ENCODE data around the gene SLC26A11. TPM values are rescaled to one million over a fixed set of nuclear protein-coding genes. Genes with fewer than 3 reads are reported as not detected.

SLC26A11 gene
- total RNA-seq, 4 donors from 2014 or later: 14.1 to 38.9 (median 26.5) TPM

DNA sequence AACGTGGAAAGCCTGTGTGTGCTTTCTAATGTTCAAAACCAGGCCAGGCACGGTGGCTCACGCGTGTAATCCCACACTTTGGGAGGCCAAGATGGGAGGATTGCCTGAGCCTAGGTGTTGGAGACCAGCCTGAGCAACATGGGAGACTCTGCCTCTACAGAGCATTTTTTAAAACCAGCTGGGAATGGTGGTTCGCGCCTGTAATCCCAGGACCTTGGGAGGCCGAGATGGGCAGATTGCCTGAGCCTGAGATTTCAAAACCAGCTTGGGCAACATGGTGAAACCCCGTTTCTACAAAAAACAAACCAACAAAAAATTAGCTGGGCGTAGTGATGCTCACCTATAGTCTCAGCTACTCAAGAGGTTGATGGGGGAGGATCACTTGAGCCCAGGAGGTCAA is 66.8 kb downstream of the SLC26A11 start:
- Histone ChIP-seq H3K9me3 (no peaks in the 10 kb centered on the region), H3K4me3 (no peak overlapping the region), H3K27me3 (no peaks in the 10 kb centered on the region), H3K4me1 (no peaks in the 10 kb centered on the region), H3K36me3 (peaks cover 47% of the 10 kb centered on the region), H3K27ac (no peak overlapping the region)
- DNase-seq (ENCODE audit: low spot score in 2 of 2): no peak
- 89% methylated on average over 9 of the region's 9 CpGs for WGBS
- TF ChIP-seq POLR2A (IDR thresholded peaks at IDR 0.05) (no peak), POLR2AphosphoS5 (IDR thresholded peaks at IDR 0.05) (no peak), EP300 (IDR thresholded peaks at IDR 0.05) (no peak)
- TF ChIP-seq, protein P1, sequence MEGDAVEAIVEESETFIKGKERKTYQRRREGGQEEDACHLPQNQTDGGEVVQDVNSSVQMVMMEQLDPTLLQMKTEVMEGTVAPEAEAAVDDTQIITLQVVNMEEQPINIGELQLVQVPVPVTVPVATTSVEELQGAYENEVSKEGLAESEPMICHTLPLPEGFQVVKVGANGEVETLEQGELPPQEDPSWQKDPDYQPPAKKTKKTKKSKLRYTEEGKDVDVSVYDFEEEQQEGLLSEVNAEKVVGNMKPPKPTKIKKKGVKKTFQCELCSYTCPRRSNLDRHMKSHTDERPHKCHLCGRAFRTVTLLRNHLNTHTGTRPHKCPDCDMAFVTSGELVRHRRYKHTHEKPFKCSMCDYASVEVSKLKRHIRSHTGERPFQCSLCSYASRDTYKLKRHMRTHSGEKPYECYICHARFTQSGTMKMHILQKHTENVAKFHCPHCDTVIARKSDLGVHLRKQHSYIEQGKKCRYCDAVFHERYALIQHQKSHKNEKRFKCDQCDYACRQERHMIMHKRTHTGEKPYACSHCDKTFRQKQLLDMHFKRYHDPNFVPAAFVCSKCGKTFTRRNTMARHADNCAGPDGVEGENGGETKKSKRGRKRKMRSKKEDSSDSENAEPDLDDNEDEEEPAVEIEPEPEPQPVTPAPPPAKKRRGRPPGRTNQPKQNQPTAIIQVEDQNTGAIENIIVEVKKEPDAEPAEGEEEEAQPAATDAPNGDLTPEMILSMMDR (IDR thresholded peaks at IDR 0.05): no peak

DNA sequence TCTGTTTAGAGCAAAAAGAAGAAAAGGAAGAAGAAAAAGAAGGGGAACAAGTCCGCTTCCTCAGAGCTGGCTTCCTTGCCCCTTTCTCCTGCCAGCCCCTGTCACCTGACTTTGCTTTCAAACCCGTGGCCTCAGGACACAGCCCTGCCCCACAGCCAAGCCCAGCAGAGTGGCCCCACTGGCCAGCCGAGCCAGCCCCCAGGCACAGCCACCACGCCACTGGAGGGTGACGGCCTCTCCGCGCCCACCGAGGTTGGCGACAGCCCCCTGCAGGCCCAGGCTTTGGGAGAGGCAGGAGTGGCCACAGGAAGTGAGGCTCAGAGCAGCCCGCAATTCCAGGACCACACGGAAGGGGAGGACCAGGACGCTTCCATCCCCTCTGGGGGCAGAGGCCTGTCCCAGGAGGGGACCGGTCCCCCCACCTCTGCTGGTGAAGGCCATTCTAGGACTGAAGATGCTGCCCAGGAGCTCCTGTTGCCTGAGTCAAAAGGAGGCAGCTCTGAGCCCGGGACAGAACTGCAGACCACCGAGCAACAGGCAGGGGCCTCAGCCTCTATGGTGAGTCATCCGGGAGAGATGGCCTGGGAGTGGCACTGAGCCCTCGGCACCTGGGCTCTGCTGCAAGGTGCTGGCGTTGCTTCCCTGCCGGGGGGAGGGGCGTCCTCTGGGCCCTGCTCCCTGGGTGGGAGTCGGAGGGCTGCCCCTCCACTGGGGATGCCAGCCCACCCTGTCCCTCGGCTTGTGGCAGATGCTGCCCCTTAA is 67.8 kb downstream of the SLC26A11 start:
- TF ChIP-seq EP300 (IDR thresholded peaks at IDR 0.05) (no peak), POLR2AphosphoS5 (IDR thresholded peaks at IDR 0.05) (no peak), POLR2A (IDR thresholded peaks at IDR 0.05) (no peak)
- TF ChIP-seq, protein P1 (IDR thresholded peaks at IDR 0.05): no peak
- Histone ChIP-seq H3K4me1 (no peaks in the 10 kb centered on the region), H3K9me3 (no peaks in the 10 kb centered on the region), H3K27ac (no peak overlapping the region), H3K27me3 (no peaks in the 10 kb centered on the region), H3K4me3 (no peak overlapping the region), H3K36me3 (peaks cover 55% of the 10 kb centered on the region)
- no peak for DNase-seq (ENCODE audit: low spot score in 2 of 2)
- 79% methylated on average over 5 of the region's 22 CpGs for WGBS

GRCh38 chr17:80289616-80290015 is 69.4 kb downstream of the SLC26A11 start:
- 74% methylated on average over 6 of the region's 6 CpGs for WGBS
- peaks cover 71% of the 10 kb centered on the region for H3K36me3 ChIP-seq

DNA sequence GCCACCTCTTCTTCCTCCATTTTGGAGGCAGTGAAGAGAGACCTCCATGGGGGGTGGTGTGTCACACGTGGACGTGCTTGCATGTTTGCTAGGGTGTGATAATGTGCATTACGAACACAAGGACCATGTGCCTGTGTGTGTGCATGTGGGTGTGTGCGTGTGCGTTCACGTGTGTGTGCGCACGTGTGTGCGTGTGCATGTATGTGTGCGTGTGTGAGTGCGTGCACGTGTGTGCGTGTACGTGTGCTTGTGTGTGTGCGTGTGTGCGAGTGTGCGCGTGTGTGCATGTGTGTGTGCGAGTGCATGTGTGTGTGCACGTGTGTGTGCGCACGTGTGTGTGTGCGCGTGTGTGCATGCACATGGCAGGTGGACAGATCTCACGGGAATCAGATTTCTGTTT is 69.9 kb downstream of the SLC26A11 start:
- Histone ChIP-seq H3K4me1 (no peaks in the 10 kb centered on the region), H3K27me3 (no peaks in the 10 kb centered on the region), H3K9me3 (no peaks in the 10 kb centered on the region), H3K36me3 (peaks cover 76% of the 10 kb centered on the region), H3K4me3 (no peak overlapping the region), H3K27ac (no peak overlapping the region)
- no peak for DNase-seq (ENCODE audit: low spot score in 2 of 2)
- TF ChIP-seq, protein P1 (IDR thresholded peaks at IDR 0.05): no peak
- no peak for TF ChIP-seq POLR2A (IDR thresholded peaks at IDR 0.05)
- no peak for TF ChIP-seq POLR2AphosphoS5 (IDR thresholded peaks at IDR 0.05)
- TF ChIP-seq EP300 (IDR thresholded peaks at IDR 0.05): no peak
- WGBS: 93% methylated on average over 25 of the region's 25 CpGs

More at GRCh38 chr17:80289616-80290015, 69.4 kb downstream of the SLC26A11 start:
- Histone ChIP-seq H3K27ac (no peak overlapping the region), H3K27me3 (no peaks in the 10 kb centered on the region), H3K9me3 (no peaks in the 10 kb centered on the region), H3K4me3 (no peak overlapping the region), H3K4me1 (no peaks in the 10 kb centered on the region)
- DNase-seq (ENCODE audit: low spot score in 2 of 2): no peak
- no peak for TF ChIP-seq POLR2A (IDR thresholded peaks at IDR 0.05)
- TF ChIP-seq, protein P1 (IDR thresholded peaks at IDR 0.05): no peak
- no peak for TF ChIP-seq POLR2AphosphoS5 (IDR thresholded peaks at IDR 0.05)
- no peak for TF ChIP-seq EP300 (IDR thresholded peaks at IDR 0.05)

DNA sequence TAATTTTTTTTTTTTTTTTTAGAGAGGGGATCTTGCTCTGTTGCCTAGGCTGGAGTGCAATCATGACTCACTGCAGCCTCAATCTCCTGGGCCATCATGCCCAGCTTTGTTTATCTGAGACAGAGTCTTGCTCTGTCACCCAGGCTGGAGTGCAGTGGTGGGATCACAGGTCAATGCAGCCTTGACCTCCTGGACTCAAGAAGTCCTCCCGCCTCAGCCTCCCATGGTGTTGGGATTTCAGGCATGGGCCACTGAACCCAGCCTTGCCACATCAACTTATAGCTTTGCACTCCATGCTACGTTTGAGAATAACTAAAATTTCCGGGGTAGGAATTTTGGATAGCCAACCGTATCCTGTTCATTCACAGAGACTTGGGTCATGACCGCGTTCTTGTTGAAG is 71.0 kb downstream of the SLC26A11 start:
- no peaks in the 10 kb centered on the region for H3K4me1 ChIP-seq
- H3K9me3 ChIP-seq: no peaks in the 10 kb centered on the region
- TF ChIP-seq POLR2A (IDR thresholded peaks at IDR 0.05): no peak
- TF ChIP-seq EP300 (IDR thresholded peaks at IDR 0.05): no peak
- TF ChIP-seq, protein P1 (IDR thresholded peaks at IDR 0.05): no peak
- no peak for TF ChIP-seq POLR2AphosphoS5 (IDR thresholded peaks at IDR 0.05)
- no peaks in the 10 kb centered on the region for H3K27me3 ChIP-seq
- no peak for DNase-seq (ENCODE audit: low spot score in 2 of 2)
- no peak overlapping the region for H3K4me3 ChIP-seq
- H3K36me3 ChIP-seq: peaks cover 87% of the 10 kb centered on the region
- 97% methylated on average over 6 of the region's 6 CpGs for WGBS
- no peak overlapping the region for H3K27ac ChIP-seq
